ENCODE results near the gene SMG6.
A peak's percentile ranks its signal among the peaks of the same experiment; 100 is the strongest.
"Not testable (repeated sequence)": the region's sequence is repeated elsewhere in the genome, so short reads cannot be mapped to it uniquely, and the experiment has no call there.

SMG6 gene

DNA sequence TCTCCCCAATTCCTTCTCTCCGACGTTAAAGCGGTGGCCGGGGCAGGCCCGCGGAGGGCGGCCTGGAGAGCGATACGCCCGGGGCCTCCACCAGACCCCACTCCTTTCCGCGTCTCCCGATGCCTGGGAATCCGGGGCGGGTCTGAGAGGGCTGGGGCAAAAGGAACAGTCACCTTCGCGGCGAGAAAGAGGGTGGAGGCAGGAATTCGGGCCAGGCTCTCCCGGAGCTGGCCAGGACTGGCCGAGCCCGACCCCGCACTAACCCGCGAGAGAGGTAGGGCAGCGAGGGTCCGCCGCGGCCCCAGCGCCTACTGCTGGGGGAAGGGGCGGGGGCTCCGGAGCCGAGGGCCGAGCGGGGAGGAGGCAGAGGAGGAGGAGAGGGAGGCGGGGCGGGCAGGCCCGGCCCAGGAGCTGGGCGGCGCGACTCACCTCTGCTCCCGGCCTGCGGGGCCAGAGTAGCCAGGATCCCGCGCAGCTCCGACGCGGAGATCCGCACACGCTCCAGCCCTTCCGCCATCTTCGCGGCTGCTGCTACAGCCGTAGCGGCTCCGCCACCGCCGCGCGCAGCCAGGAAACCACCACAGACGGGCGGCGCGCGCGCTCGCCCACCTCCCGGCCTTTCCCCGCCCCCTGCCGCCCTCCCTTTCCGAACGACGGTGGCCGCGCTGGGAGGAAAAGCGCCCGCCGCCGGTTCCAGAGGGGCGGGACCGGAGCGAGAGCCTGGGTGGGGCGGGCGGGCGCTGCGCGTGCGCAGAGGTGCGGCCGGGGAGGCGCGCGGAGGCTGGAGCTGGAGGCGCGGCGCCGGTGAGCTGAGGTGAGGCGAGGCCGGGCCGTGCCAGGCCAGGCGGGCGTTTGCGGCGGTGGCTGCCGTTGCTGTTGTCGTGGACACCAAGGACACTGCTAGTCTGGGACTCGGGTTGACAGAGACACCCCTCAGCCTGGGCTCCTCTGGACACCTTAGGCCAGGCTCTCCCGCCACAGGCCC is at the start of gene SMG6, which contains the start of gene SRR:
Gene SMG6 (minus strand): TSS at position 582 of the 985 bp plus-strand sequence. CDS start 65 bp downstream, at position 517.
Gene SRR (plus strand): TSS at position 747 of the 985 bp plus-strand sequence. CDS start 11,611 bp downstream, outside the sequence.
- peak; percentile 79 for DNase-seq (ENCODE audit: low read depth)

DNA sequence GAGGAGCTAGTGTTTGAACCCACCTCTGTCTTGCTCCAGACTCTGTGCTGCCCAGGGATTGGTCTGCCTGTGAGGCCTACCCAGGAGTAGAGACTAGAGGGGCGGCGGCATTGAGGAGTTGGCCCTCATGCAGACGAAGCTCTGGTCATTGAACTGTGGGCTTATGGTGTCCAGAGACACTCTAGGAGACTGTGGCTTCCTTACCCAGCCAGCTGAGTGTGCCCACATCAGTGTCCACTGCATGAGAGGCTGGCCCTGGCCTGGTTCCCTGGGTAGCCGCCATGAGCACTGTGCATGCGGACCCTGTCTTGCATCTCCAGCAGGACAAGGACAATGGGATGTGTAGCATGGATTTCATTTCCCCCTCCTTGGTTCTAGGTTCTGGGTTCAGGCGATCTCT is 47.7 kb upstream of the SMG6 start:
- no peak for DNase-seq (ENCODE audit: low read depth)

GRCh38 chr17:2347805-2348685 is 44.5 kb upstream of the SMG6 start:
- DNase-seq (ENCODE audit: low read depth), result peak; percentile 77

- DNase-seq (ENCODE audit: low read depth), result no peak
Observed at GRCh38 chr17:2346475-2346874, 42.9 kb upstream of the SMG6 start.

DNA sequence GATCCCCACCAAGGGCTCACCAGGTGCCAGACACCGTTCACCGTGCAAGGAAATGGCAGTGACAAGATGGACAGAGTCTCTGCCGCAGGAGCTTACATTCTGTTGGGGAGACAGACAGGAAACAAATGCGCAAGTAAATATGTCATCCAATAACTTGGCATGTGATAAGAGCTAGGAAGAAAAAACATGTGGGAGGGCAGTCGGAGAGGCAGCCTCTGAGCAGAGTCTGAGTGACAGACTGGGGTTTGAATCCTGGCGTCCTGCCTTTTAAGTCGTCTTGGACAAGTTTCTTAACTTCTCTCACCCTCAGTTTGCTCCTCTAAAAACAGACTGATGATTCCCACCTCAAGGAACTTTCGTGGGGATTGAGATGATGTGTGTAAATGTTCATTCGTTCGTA is 40.9 kb upstream of the SMG6 start:
- DNase-seq (ENCODE audit: low read depth), result no peak

DNA sequence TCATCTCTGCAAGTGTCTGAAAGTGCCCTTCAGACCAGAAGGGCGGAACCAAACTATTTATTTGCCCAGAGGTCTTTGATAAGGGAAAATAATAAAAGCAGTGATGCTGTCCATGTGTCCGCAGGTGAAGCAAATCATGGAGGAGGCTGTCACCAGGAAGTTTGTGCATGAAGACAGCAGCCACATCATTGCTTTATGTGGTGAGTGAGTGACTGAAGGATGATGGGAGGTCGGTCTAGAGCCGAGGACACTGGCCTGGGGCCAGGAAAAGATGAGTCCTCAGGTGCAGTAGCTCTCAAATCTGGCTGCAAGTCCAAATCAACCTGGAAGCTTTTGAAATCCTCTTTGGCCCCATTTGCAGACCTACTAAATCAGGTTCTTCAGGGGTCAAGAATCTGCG is 39.8 kb upstream of the SMG6 start:
- no peak for DNase-seq (ENCODE audit: low read depth)

- DNase-seq (ENCODE audit: low read depth), result no peak
Observed at GRCh38 chr17:2338315-2338657, 34.7 kb upstream of the SMG6 start.

DNA sequence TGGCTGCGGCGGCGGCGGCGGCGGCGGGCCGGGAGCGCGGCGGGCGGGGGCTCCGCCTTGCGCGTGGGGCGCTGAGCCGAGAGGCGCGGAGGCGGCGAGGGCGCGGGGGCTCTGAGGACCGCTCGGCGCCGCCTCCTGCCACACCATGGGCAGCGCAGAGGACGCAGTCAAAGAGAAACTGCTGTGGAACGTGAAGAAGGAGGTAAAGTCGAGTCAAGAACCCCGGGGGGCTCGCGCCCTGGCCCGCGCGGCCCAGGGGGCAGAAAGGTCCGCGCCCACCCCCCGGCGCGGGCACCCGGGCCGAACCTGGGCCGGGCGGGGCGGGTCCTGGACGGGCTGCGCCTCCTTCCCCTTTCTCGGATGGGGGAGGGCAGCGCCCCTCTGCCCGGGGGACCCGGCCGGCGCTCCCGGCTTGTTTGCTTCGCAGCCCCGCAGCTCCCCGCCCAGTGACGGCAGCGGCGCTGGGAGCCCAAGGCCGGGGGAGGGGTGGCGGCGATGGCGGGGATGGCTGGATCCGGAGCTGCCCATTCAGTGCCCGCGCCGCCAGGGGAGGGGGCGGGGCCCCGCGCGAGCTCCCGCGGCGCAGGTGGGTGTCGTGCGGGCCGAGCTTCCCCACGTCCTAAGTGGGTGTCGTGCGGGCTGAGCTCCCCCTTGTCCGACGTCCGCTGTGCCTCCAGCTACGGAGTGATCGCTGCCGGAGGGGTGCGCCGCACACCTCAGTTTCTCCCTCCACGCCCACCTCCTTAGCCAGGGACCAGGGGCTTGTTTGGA is 34.1 kb upstream of the SMG6 start:
- DNase-seq (ENCODE audit: low read depth), result peak; percentile 33

DNA sequence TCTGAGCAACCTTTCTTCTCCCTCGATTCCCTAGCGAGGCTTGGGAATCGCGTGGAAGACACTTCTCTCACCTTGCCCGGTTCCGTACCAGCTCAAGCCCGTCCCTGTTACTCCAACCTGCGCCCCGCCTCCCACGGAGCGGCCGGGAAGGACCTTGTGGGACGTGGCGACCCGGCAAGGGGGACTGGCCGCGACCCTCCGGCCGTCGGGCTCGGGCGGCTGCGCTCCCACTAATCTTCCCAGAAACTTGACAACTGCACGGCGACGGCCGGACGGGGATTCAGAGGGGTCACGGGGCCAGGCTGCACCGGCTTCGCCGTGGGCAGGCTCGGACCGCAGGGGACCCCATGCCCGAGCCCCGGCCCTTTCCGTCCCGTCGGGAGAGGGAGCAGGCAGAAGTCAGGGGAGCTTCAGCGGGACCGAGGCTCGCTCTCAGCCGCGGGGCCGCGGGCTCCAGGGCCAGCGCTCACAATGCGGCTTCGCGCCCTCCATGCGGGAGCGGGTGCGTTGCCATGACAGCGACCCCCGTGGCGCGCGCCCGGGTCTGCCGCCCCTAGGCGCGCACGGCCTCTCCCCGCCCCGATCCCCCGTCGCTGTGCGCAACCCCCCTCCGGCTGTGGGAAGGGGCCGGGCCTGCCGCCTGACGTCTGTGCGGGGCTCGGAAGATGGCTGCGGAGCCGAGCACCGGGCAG is 33.4 kb upstream of the SMG6 start, which contains the start of gene SGSM2:
Gene SGSM2 (plus strand): TSS at position 650 of the 692 bp plus-strand sequence. CDS start 188 bp downstream, outside the sequence.
- no peak for DNase-seq (ENCODE audit: low read depth)

- peak; percentile 85 for DNase-seq (ENCODE audit: low read depth)
Observed at GRCh38 chr17:2336215-2336851, 32.7 kb upstream of the SMG6 start, which contains the start of gene TSR1. TSR1 (minus strand) TSS chr17:2336457; CDS start chr17:2336427, 30 bp downstream.

GRCh38 chr17:2335726-2336214 is 32.2 kb upstream of the SMG6 start:
- DNase-seq (ENCODE audit: low read depth), result no peak

GRCh38 chr17:2331303-2331702 is 27.7 kb upstream of the SMG6 start:
- DNase-seq (ENCODE audit: low read depth), result no peak

- DNase-seq (ENCODE audit: low read depth), result no peak
Observed at GRCh38 chr17:2323629-2324314, 20.2 kb upstream of the SMG6 start.

DNA sequence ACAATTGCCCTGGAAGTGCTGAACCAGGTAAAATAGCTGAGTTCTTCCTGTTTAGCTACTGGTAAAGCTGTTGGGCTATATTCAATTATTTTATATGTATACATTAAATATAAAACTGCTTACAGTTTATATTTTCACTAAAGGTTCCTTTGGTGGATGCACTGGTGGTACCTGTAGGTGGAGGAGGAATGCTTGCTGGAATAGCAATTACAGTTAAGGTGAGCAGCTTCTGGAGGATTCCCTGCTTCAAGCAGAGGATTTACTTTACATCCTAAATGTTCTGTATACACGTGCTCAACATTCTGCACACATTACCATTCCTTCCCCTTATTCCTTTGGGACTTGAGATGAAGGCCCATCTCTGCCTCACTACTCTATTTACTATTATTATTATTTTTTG is 17.8 kb upstream of the SMG6 start:
- DNase-seq (ENCODE audit: low read depth), result no peak

DNA sequence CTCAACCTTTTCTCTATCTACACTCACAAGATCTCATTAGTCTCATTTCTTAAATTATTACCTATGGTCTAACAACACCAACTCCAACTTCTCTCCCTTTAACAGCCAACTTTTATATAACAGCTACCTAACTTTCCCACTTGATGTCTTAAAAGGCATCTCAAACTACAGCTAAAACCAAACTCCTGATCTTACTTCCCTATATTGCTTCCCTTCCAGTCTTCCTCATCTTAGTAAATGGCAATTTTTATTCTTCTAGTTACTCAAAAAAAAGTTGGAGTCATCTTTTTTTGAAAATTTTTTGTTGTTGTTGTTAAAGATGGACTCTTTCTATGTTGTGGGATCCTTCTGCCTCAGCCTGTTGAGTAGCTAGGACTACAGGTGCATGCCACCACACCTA is 15.5 kb upstream of the SMG6 start:
- DNase-seq (ENCODE audit: low read depth), result no peak

GRCh38 chr17:2317796-2318195 is 14.2 kb upstream of the SMG6 start:
- DNase-seq (ENCODE audit: low read depth), result no peak

GRCh38 chr17:2316916-2317205 is 13.3 kb upstream of the SMG6 start:
- not testable (repeated sequence) for DNase-seq (ENCODE audit: low read depth)

GRCh38 chr17:2312736-2313135 is 9.2 kb upstream of the SMG6 start:
- DNase-seq (ENCODE audit: low read depth), result no peak

- no peak for DNase-seq (ENCODE audit: low read depth)
Observed at GRCh38 chr17:2309338-2310154, 6.0 kb upstream of the SMG6 start.

All from stromal cell of bone marrow (primary cell).